HG02642 (cell line): ENCODE data around the gene PNPO.
"Not testable (repeated sequence)": the region's sequence is repeated elsewhere in the genome, so short reads cannot be mapped to it uniquely, and the experiment has no call there.

Experiments
- ATAC-seq: cut with Tn5 transposase; IDR thresholded peaks from one replicate; pipeline ENCODE4 v1.9.1; 2021; ENCODE audit warnings: mild to moderate bottlenecking; ENCODE audit not compliant: unreplicated experiment, poor library complexity

PNPO gene

GRCh38 chr17:47968836-47969235 lies 27.5 kb downstream of the PNPO start:
- ATAC-seq = no peak

- ATAC-seq = no peak
These were observed 28.8 kb downstream of the PNPO start for GRCh38 chr17:47969930-47970724.

GRCh38 chr17:47970725-47971499 lies 29.5 kb downstream of the PNPO start, which contains the start of gene CDK5RAP3:
TSS of gene CDK5RAP3 (plus strand) at chr17:47971113. CDS start at chr17:47971147, 34 bp downstream.
- peak; percentile 97 for ATAC-seq

- no peak for ATAC-seq
These were observed 32.2 kb downstream of the PNPO start for GRCh38 chr17:47973541-47973940.

GRCh38 chr17:47975189-47975822 lies 33.9 kb downstream of the PNPO start:
- no peak for ATAC-seq

- ATAC-seq = no peak
These were observed 34.4 kb downstream of the PNPO start for GRCh38 chr17:47975823-47976205.

- no peak for ATAC-seq
These were observed 37.0 kb downstream of the PNPO start for GRCh38 chr17:47978324-47978723.

GRCh38 chr17:47980541-47980940 lies 39.2 kb downstream of the PNPO start:
- no peak for ATAC-seq

GRCh38 chr17:47981462-47981861 lies 40.1 kb downstream of the PNPO start:
- no peak for ATAC-seq

GRCh38 chr17:47982091-47982617 lies 40.8 kb downstream of the PNPO start:
- ATAC-seq = no peak

GRCh38 chr17:47982645-47983390 lies 41.4 kb downstream of the PNPO start:
- ATAC-seq = no peak

- ATAC-seq = no peak
These were observed 42.3 kb downstream of the PNPO start for GRCh38 chr17:47983492-47984223.

- no peak for ATAC-seq
These were observed 45.1 kb downstream of the PNPO start for GRCh38 chr17:47986520-47986919.

GRCh38 chr17:47987240-47987835 lies 46.0 kb downstream of the PNPO start:
- no peak for ATAC-seq

- not testable (repeated sequence) for ATAC-seq
These were observed 47.1 kb downstream of the PNPO start for GRCh38 chr17:47988445-47988844.

GRCh38 chr17:47989159-47989558 lies 47.8 kb downstream of the PNPO start:
- no peak for ATAC-seq

GRCh38 chr17:47989700-47990099 lies 48.3 kb downstream of the PNPO start:
- ATAC-seq = no peak

- ATAC-seq = no peak
These were observed 49.8 kb downstream of the PNPO start for GRCh38 chr17:47990962-47991731.
